HG02973 (cell line): Measurements from ENCODE around the gene FOXI1.

Experiments used
- ATAC-seq: cut with Tn5 transposase; IDR thresholded peaks from one replicate; pipeline ENCODE4 v1.9.1; 2021; ENCODE audit warnings: moderate library complexity; ENCODE audit not compliant: unreplicated experiment

The FOXI1 gene

DNA sequence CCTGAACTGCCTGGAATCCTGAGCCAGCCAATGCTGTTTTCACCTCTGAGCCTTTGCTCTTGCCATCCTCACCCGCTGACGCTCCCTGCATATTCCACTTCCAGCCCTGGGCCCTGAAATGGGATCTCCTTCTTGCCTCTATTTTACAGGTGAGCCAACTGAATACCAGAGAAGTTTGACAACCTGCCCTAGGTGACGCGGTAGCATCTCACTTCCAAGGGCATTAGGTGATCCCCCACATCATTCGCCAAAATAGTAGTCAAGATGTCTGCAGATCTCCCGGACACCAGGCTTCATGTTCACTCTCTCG, 43.5 kb downstream of the FOXI1 start:
- ATAC-seq, result no peak

DNA sequence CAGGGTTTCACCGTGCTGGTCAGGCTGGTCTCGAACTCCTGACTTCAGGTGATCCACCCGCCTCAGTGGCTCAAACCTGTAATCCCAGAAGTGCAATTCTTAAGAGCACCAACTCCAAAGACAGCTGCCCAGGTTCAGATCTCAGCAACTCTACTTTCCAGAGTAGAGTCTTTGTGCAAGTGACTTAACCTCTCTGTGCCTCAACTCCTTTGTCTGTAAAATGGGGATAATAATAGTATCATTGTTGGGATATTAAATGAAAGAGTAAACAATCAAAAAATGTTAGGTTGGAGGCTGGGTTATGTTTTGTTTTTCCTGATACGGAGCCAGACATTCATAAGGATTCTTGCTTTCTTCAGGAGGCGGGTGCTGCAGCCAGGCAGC, 45.0 kb downstream of the FOXI1 start:
- ATAC-seq, result no peak

DNA sequence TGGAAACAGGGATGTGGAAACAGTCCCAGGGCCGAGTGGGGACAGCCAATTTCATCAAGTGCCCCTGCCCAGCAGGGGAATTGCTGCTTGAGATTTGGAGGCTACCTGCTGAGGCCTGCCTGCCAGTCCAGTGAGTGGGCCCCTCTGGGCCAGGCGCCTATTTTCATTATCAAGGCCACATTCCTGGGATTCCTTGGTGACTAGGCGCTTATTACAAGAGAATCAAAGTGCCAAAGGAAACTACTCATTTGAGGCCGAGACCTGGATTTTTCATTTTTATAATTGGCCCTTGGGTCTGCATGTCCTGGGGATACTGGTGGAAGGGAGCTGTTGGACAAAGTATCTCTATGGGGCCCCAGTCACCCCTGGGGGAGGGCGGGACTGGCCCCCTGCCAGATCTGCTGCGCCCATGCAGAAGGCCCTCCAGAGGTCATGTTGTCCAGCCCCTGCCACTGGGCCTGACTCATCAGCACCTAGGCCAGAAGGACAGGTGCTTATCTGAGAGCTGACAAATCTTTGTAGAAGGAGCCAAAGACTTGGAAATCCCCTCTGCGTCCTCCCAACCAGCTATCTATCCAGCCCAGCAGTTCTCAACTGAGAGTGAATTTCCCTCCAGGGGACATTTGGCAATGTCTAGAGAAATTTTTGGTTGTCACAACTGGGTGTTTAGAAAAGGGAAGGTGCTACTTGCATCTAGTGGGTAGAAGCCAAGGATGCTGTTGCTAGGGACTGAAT, 45.6 kb downstream of the FOXI1 start:
- ATAC-seq, result no peak

DNA sequence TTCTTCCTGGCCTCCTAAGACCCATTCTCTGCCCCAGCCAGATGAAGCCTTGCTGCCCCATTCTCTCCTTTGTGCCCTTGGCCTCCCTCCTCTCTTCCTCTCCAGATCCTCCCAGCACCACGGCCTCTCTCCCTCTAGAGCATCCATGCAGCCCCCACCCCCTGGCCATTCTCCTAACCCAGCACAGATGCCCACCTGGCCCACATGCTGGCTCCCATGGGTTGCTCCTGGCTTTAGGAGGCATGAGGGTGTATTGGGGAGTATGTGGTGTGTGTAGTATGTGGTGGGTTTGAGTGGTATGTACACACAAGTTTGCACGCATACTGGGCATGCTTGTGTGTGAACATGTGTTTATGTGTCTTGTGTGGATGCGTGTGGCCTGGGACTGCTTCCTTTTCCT, 47.1 kb downstream of the FOXI1 start:
- ATAC-seq, result no peak

DNA sequence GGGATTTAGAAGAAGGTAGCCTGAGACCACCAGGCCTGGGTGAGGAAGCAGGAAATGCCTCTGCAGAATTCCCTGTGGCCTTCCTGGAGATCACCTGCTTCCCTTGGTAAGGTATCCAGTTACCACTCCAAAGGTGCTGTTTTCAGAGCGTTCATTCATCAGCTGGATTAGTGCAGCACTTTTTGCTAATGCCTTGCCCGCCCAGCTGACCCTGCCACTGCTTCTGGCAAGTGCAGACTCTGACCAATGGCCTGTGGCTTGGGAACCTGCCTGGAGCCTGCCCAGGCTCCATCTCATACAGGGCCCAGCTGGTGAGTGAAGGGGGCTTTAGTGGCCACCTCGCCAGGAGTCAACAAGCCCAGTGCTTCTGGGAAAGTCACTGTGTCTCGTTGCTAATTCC, 48.6 kb downstream of the FOXI1 start:
- ATAC-seq, result no peak

DNA sequence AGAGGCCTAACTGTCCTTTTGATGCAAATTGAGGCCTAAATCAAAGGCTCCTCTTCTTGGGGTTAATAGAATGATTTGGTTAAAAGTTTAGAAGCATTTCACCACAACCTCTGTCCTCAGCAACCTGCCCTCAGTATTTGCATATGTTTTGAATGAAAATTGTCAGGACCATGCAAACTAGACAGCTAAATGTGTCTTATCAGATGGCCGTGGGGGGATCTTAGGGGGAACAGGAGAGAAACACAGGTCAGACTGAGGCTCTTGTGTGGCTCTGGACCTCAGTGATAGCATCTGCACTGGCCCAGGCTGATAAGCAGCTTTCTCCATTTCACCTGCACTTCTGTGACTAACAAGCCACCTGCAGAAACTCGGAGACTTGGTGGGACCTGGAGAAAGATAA, 49.0 kb downstream of the FOXI1 start:
- ATAC-seq, result no peak

DNA sequence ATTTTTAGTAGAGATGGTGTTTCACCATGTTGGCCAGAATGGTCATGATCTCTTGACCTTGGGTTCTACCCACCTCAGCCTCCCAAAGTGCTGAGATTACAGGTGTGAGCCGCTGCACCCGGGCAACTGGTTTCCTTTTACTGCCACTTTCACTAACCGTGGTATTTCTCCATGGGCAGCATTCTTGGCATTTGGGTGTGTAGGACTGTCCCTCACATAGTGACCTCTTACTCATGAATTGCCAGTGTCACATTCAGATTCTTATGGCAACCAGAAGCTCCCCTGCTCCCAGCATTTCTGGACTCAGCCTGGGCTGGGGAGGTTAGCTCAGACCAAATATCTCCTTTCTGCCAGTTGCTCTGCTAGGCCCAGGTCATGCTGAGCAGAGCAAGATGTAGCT, 50.1 kb downstream of the FOXI1 start:
- ATAC-seq, result no peak

DNA sequence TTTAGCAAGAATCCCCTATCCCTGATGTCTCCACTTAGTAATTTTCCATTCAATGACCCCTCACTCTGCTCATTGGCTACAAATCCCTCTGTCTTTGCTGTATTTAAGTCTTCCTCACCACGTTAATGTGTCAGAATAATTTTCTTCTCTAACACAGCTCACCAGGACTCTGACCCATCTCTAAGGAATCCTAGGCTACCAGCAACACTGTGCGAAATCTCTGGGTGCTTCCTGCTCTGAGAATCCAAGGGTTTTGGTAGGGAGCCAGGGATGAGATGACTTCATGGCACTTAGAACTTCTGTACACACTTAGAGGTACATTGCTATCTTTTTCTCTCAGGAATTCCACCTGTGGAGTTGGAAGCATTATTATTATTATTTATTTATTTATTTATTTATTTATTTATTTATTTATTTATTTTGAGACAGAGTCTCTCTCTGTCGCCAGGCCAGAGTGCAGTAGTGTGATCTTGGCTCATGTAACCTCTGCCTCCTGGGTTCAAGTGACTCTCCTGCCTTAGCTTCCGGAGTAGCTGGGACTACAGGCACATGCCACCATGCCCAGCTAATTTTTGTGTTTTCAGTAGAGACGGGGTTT, 53.5 kb downstream of the FOXI1 start:
- no peak for ATAC-seq
